Liver (tissue), 9 donors: ENCODE data around the gene OTOF. TPM values are rescaled to one million over a fixed set of nuclear protein-coding genes. Genes with fewer than 3 reads are reported as not detected.

Experiments
- DNase-seq: peaks from one replicate; pipeline ENCODE4 v3.0.0-alpha.2; 2017; ENCODE audit warnings: low spot score
- H3K27ac ChIP-seq, 2 donors: one replicate each; pipeline ENCODE4 v1.7.0; 2013; ENCODE audit warnings: inconsistent platforms in 2 of 2, low read length in 2 of 2, control low read depth in 1 of 2, low read depth in 1 of 2, mild to moderate bottlenecking in 1 of 2
- H3K27me3 ChIP-seq, 4 donors: one replicate each; pipeline versions ENCODE4 v1.6.1 to v1.7.0; 2013; ENCODE audit warnings: low read length in 3 of 4, inconsistent platforms in 1 of 4, mild to moderate bottlenecking in 1 of 4, moderate library complexity in 1 of 4; ENCODE audit not compliant: control insufficient read depth in 4 of 4, insufficient read depth in 4 of 4
- H3K36me3 ChIP-seq, 4 donors: one replicate each; pipeline versions ENCODE4 v1.6.1 to v1.7.0; 2013; ENCODE audit warnings: low read length in 3 of 4, mild to moderate bottlenecking in 3 of 4, low read depth in 1 of 4, moderate library complexity in 1 of 4; ENCODE audit not compliant: control insufficient read depth in 4 of 4, insufficient read depth in 3 of 4
- H3K4me1 ChIP-seq, 4 donors: one replicate each; pipeline versions ENCODE4 v1.6.1 to v1.7.0; 2013; ENCODE audit warnings: low read length in 3 of 4, mild to moderate bottlenecking in 3 of 4, moderate library complexity in 1 of 4; ENCODE audit not compliant: control insufficient read depth in 4 of 4, insufficient read depth in 4 of 4
- H3K4me3 ChIP-seq, 3 donors: one replicate each; pipeline versions ENCODE4 v1.6.1 to v1.7.0; 2013; ENCODE audit warnings: low read length in 3 of 3, control low read depth in 1 of 3, low read depth in 1 of 3, mild to moderate bottlenecking in 1 of 3
- H3K9ac ChIP-seq, 2 donors: one replicate each; pipeline ENCODE4 v1.7.0; 2013; ENCODE audit warnings: low read length in 2 of 2, mild to moderate bottlenecking in 2 of 2, moderate library complexity in 2 of 2, control low read depth in 1 of 2, low read depth in 1 of 2
- H3K9me3 ChIP-seq, 4 donors: one replicate each; pipeline versions ENCODE4 v1.6.1 to v1.7.0; 2013; ENCODE audit warnings: low read length in 3 of 4; ENCODE audit not compliant: control insufficient read depth in 4 of 4
- EGR1 ChIP-seq, 2 donors: IDR thresholded peaks; 2 replicates each; pipeline ENCODE4 v1.6.1; 2016 to 2018; ENCODE audit warnings: antibody characterized with exemption in 2 of 2, low read depth in 2 of 2
- FOXA1 ChIP-seq: IDR thresholded peaks from 2 replicates; pipeline ENCODE4 v1.6.1; 2016; ENCODE audit warnings: antibody characterized with exemption
- FOXA2 ChIP-seq: IDR thresholded peaks from 2 replicates; pipeline ENCODE4 v1.6.1; 2016; ENCODE audit warnings: antibody characterized with exemption
- GABPA ChIP-seq, 2 donors: IDR thresholded peaks in 1 of 2; conservative IDR thresholded peaks in 1 of 2; 2 replicates each; pipeline ENCODE4 v1.6.1; 2016; ENCODE audit warnings: antibody characterized with exemption in 2 of 2, mild to moderate bottlenecking in 1 of 2, moderate library complexity in 1 of 2
- HNF4A ChIP-seq, 2 donors: conservative IDR thresholded peaks; 2 replicates each; pipeline ENCODE4 v1.6.1; 2016; ENCODE audit warnings: antibody characterized with exemption in 2 of 2, mild to moderate bottlenecking in 2 of 2
- HNF4G ChIP-seq: IDR thresholded peaks from 2 replicates; pipeline ENCODE4 v1.6.1; 2016; ENCODE audit warnings: antibody characterized with exemption
- JUND ChIP-seq, 2 donors: IDR thresholded peaks; 2 replicates each; pipeline ENCODE4 v1.6.1; 2016; ENCODE audit warnings: antibody characterized with exemption in 2 of 2
- MAX ChIP-seq: IDR thresholded peaks from 2 replicates; pipeline ENCODE4 v1.6.1; 2016; ENCODE audit warnings: antibody characterized with exemption
- NR2F2 ChIP-seq: IDR thresholded peaks from 2 replicates; pipeline ENCODE4 v1.6.1; 2016; ENCODE audit warnings: antibody characterized with exemption
- RAD21 ChIP-seq, 2 donors: IDR thresholded peaks; 2 replicates each; pipeline ENCODE4 v1.6.1; 2016; ENCODE audit warnings: antibody characterized with exemption in 2 of 2, mild to moderate bottlenecking in 2 of 2
- REST ChIP-seq: IDR thresholded peaks from 2 replicates; pipeline ENCODE4 v1.6.1; 2016; ENCODE audit warnings: antibody characterized with exemption, mild to moderate bottlenecking
- RXRA ChIP-seq, 2 donors: IDR thresholded peaks; 2 replicates each; pipeline ENCODE4 v1.6.1; 2017 to 2018; ENCODE audit warnings: antibody characterized with exemption in 2 of 2, mild to moderate bottlenecking in 1 of 2
- SP1 ChIP-seq: IDR thresholded peaks from 2 replicates; pipeline ENCODE4 v1.6.1; 2018; ENCODE audit warnings: antibody characterized with exemption, mild to moderate bottlenecking
- YY1 ChIP-seq: IDR thresholded peaks from 2 replicates; pipeline ENCODE4 v1.6.1; 2016; ENCODE audit warnings: antibody characterized with exemption, mild to moderate bottlenecking
- ZBTB33 ChIP-seq: IDR thresholded peaks from 2 replicates; pipeline ENCODE4 v1.6.1; 2016; ENCODE audit warnings: antibody characterized with exemption
- WGBS: extraction: QIAGEN DNeasy Blood & Tissue Kit; methylation state at CpG from one replicate; pipeline ENCODE4 v1.1.7; 2013; 5-methylcytosine and 5-hydroxymethylcytosine counted together
- polyA plus RNA-seq, 2 donors: library from polyadenylated mRNA; stranded (reverse) in 1 of 2; unstranded in 1 of 2; fragments of 200-250 nt in 1 of 2; fragments of >200 nt in 1 of 2; fragmentation: Nextera tagmentation in 1 of 2; extraction: Ambion mirVana in 1 of 2; gene quantifications; one replicate each; pipeline versions ENCODE4 v1.2.1 to v1.2.3, GENCODE V29; 2013 to 2015
- total RNA-seq, 2 donors: library from RNA; depleted of rRNA; stranded (reverse); fragments of >200 nt; gene quantifications; one replicate each; pipeline ENCODE4 v1.2.3, GENCODE V29; 2014
- donor health status: healthy.
- donor health status: healthy.
- donor health status: healthy.
- donor health status: healthy.
- donor health status: healthy.

Gene OTOF
- total and polyA plus RNA-seq, 4 donors, result 0.06 to 0.28 (median 0.07) TPM; not detected in 1

- WGBS, result 80% methylated on average over 7 of the region's 7 CpGs
- DNase-seq, result no peak
These were observed 33.7 kb downstream of the OTOF start for GRCh38 chr2:26444236-26444635.

GRCh38 chr2:26442707-26443106 lies 35.2 kb downstream of the OTOF start:
- no peak overlapping the region for H3K27ac ChIP-seq
- H3K4me3 ChIP-seq, result no peak overlapping the region
- no peak overlapping the region for H3K9ac ChIP-seq
- no peaks in the 10 kb centered on the region for H3K4me1 ChIP-seq
- H3K27me3 ChIP-seq, result no peaks in the 10 kb centered on the region
- no peak for DNase-seq
- H3K36me3 ChIP-seq, result no peaks in the 10 kb centered on the region
- WGBS, result 80% methylated on average over 3 of the region's 3 CpGs
- H3K9me3 ChIP-seq, result no peaks in the 10 kb centered on the region
- TF ChIP-seq FOXA2 (no peak), FOXA1 (no peak), RAD21 (IDR thresholded peaks at IDR 0.05) (no peak), HNF4G (no peak), EGR1 (IDR thresholded peaks at IDR 0.05; ENCODE audit: low read depth in 2 of 2) (no peak), HNF4A (conservative IDR thresholded peaks at IDR 0.05) (no peak), GABPA (IDR thresholded peaks at IDR 0.05 in 1 of 2, conservative IDR thresholded peaks at IDR 0.05 in 1 of 2) (no peak), YY1 (no peak), REST (no peak), NR2F2 (no peak)

More at GRCh38 chr2:26444236-26444635, 33.7 kb downstream of the OTOF start:
- Histone ChIP-seq H3K4me1 (no peaks in the 10 kb centered on the region), H3K27me3 (no peaks in the 10 kb centered on the region), H3K9me3 (no peaks in the 10 kb centered on the region), H3K36me3 (no peaks in the 10 kb centered on the region), H3K4me3 (no peak overlapping the region), H3K27ac (no peak overlapping the region), H3K9ac (no peak overlapping the region)
- no peak for TF ChIP-seq RAD21 (IDR thresholded peaks at IDR 0.05)
- TF ChIP-seq HNF4G, result no peak
- no peak for TF ChIP-seq FOXA1
- TF ChIP-seq RXRA (IDR thresholded peaks at IDR 0.05), result no peak
- TF ChIP-seq REST, result no peak
- no peak for TF ChIP-seq MAX
- no peak for TF ChIP-seq NR2F2
- no peak for TF ChIP-seq ZBTB33
- no peak for TF ChIP-seq YY1
- no peak for TF ChIP-seq SP1
- TF ChIP-seq GABPA (IDR thresholded peaks at IDR 0.05 in 1 of 2, conservative IDR thresholded peaks at IDR 0.05 in 1 of 2), result no peak
- no peak for TF ChIP-seq JUND (IDR thresholded peaks at IDR 0.05)
